Fibroblast of lung (primary cell): ENCODE data around the gene C3orf70. TPM values are rescaled to one million over a fixed set of nuclear protein-coding genes. Genes with fewer than 3 reads are reported as not detected.

Source experiments
- DNase-seq, 2 donors: peaks; one replicate each; pipeline versions ENCODE4 v3.0.0 to v3.0.0-alpha.2; 2010; ENCODE audit warnings: low read depth in 2 of 2
- H2AFZ ChIP-seq: 2 replicates; pipeline ENCODE4 v1.5.1; 2012; ENCODE audit warnings: low read length, control low read depth, inconsistent platforms
- H3K27ac ChIP-seq: 2 replicates; pipeline ENCODE4 v1.5.1; 2011; ENCODE audit warnings: low read length, control low read depth; ENCODE audit not compliant: insufficient read depth
- H3K27me3 ChIP-seq: 2 replicates; pipeline ENCODE4 v1.5.1; 2011; ENCODE audit warnings: mild to moderate bottlenecking, low read length; ENCODE audit not compliant: control insufficient read depth, insufficient read depth
- H3K36me3 ChIP-seq: 2 replicates; pipeline ENCODE4 v1.5.1; 2011; ENCODE audit warnings: low read length; ENCODE audit not compliant: control insufficient read depth, insufficient read depth
- H3K4me1 ChIP-seq: 2 replicates; pipeline ENCODE4 v1.5.1; 2011; ENCODE audit warnings: low read length; ENCODE audit not compliant: control insufficient read depth, insufficient read depth; ENCODE audit errors: extremely low read depth
- H3K4me2 ChIP-seq: 2 replicates; pipeline ENCODE4 v1.5.1; 2011; ENCODE audit warnings: low read length, control low read depth; ENCODE audit not compliant: insufficient read depth; ENCODE audit errors: extremely low read depth
- H3K4me3 ChIP-seq, 4 experiments: fragments of 200-600 bp in 1 of 4; sonication (generic) in 1 of 4; replicated peaks in 1 of 4; 2 replicates each; pipeline ENCODE4 v1.5.1; 2011 to 2016; ENCODE audit warnings: low read length in 4 of 4, low read depth in 3 of 4, mild to moderate bottlenecking in 3 of 4, control low read depth in 2 of 4, inconsistent platforms in 1 of 4, mixed read lengths in 1 of 4; ENCODE audit not compliant: insufficient read depth in 1 of 4; ENCODE audit errors: control extremely low read depth in 1 of 4
- H3K79me2 ChIP-seq: 2 replicates; pipeline ENCODE4 v1.5.1; 2012; ENCODE audit warnings: mild to moderate bottlenecking, low read length, inconsistent platforms; ENCODE audit not compliant: control insufficient read depth, insufficient read depth
- H3K9ac ChIP-seq: 2 replicates; pipeline ENCODE4 v1.5.1; 2011; ENCODE audit warnings: mild to moderate bottlenecking, low read length, control low read depth; ENCODE audit not compliant: insufficient read depth
- H3K9me3 ChIP-seq: 2 replicates; pipeline ENCODE4 v1.5.1; 2012; ENCODE audit warnings: low read depth, low read length; ENCODE audit not compliant: control insufficient read depth, insufficient read depth
- H4K20me1 ChIP-seq: 2 replicates; pipeline ENCODE4 v1.5.1; 2011; ENCODE audit warnings: low read length; ENCODE audit not compliant: control insufficient read depth, insufficient read depth; ENCODE audit errors: extremely low read depth
- CTCF ChIP-seq, 2 donors: IDR thresholded peaks in 1 of 2; conservative IDR thresholded peaks in 1 of 2; 1 replicate in 1 of 2; 2 replicates in 1 of 2; pipeline ENCODE4 v1.5.1; 2011 to 2012; ENCODE audit warnings: low read length in 2 of 2, control low read depth in 1 of 2, inconsistent platforms in 1 of 2, low read depth in 1 of 2, mild to moderate bottlenecking in 1 of 2
- EZH2 ChIP-seq: IDR thresholded peaks from 2 replicates; pipeline ENCODE4 v1.5.1; 2012; ENCODE audit warnings: low read length, control low read depth, mild to moderate bottlenecking; ENCODE audit errors: missing control alignments
- polyA plus RNA-seq, 2 donors: library from polyadenylated mRNA; depleted of rRNA in 1 of 2; stranded (reverse) in 1 of 2; unstranded in 1 of 2; fragments of >200 nt; gene quantifications; 2 replicates each; pipeline ENCODE4 v1.2.1, GENCODE V29; 2011 to 2012; ENCODE audit warnings: missing spikeins in 1 of 2
- total RNA-seq: library from RNA; depleted of rRNA; stranded (reverse); fragments of >200 nt; gene quantifications from 2 replicates; pipeline ENCODE4 v1.2.1, GENCODE V29; 2014

C3orf70 gene
- total and polyA plus RNA-seq, 2 donors (not counting 1 experiment from before 2014, with no cell fraction given): 0.33 to 4.7 TPM

GRCh38 chr3:185090811-185091210 lies 62.0 kb downstream of the C3orf70 start:
- no peaks in the 10 kb centered on the region for H3K9me3 ChIP-seq
- no peak overlapping the region for H2AFZ ChIP-seq
- no peak overlapping the region for H3K4me3 ChIP-seq
- no peaks in the 10 kb centered on the region for H3K27me3 ChIP-seq
- H4K20me1 ChIP-seq: no peaks in the 10 kb centered on the region
- H3K4me2 ChIP-seq: no peak overlapping the region
- DNase-seq: no peak
- no peak overlapping the region for H3K9ac ChIP-seq
- no peak for TF ChIP-seq CTCF (conservative IDR thresholded peaks at IDR 0.05 in 1 of 2, IDR thresholded peaks at IDR 0.05 in 1 of 2; ENCODE audit: low read depth in 1 of 2, low read length in 2 of 2)
- no peaks in the 10 kb centered on the region for H3K4me1 ChIP-seq
- H3K79me2 ChIP-seq: no peaks in the 10 kb centered on the region
- H3K36me3 ChIP-seq: no peaks in the 10 kb centered on the region
- no peak overlapping the region for H3K27ac ChIP-seq

GRCh38 chr3:185089751-185090150 lies 63.1 kb downstream of the C3orf70 start:
- Histone ChIP-seq H4K20me1 (no peaks in the 10 kb centered on the region), H3K9me3 (no peaks in the 10 kb centered on the region), H3K4me2 (no peak overlapping the region), H3K27me3 (no peaks in the 10 kb centered on the region), H2AFZ (no peak overlapping the region), H3K36me3 (no peaks in the 10 kb centered on the region), H3K27ac (no peak overlapping the region), H3K4me1 (no peaks in the 10 kb centered on the region), H3K4me3 (no peak overlapping the region), H3K9ac (no peak overlapping the region), H3K79me2 (no peaks in the 10 kb centered on the region)
- no peak for DNase-seq
- TF ChIP-seq EZH2 (no peak), CTCF (conservative IDR thresholded peaks at IDR 0.05 in 1 of 2, IDR thresholded peaks at IDR 0.05 in 1 of 2; ENCODE audit: low read depth in 1 of 2, low read length in 2 of 2) (no peak)

GRCh38 chr3:185089343-185089742 lies 63.5 kb downstream of the C3orf70 start:
- Histone ChIP-seq H3K4me2 (no peak overlapping the region), H3K36me3 (no peaks in the 10 kb centered on the region), H3K9ac (no peak overlapping the region), H3K4me1 (no peaks in the 10 kb centered on the region), H3K79me2 (no peaks in the 10 kb centered on the region), H4K20me1 (no peaks in the 10 kb centered on the region), H3K27me3 (no peaks in the 10 kb centered on the region), H3K27ac (no peak overlapping the region), H3K4me3 (no peak overlapping the region), H3K9me3 (no peaks in the 10 kb centered on the region), H2AFZ (no peak overlapping the region)
- DNase-seq: peak in 1 of 2 donors; percentile 70
- no peak for TF ChIP-seq CTCF (conservative IDR thresholded peaks at IDR 0.05 in 1 of 2, IDR thresholded peaks at IDR 0.05 in 1 of 2; ENCODE audit: low read depth in 1 of 2, low read length in 2 of 2)
- no peak for TF ChIP-seq EZH2
